CD14-positive monocyte (primary cell): ENCODE measurements around the gene FBL. TPM values are rescaled to one million over a fixed set of nuclear protein-coding genes. Genes with fewer than 3 reads are reported as not detected.

Source experiments
- DNase-seq, 3 donors: peaks; one replicate each; pipeline ENCODE4 v3.0.0-alpha.2; 2011 to 2022
- H2AFZ ChIP-seq: 2 replicates; pipeline ENCODE4 v1.6.0; 2012; ENCODE audit warnings: mild to moderate bottlenecking, low read depth, low read length, inconsistent platforms; ENCODE audit not compliant: insufficient read depth, poor library complexity, severe bottlenecking
- H3K27ac ChIP-seq, 2 donors: 1 replicate in 1 of 2; 2 replicates in 1 of 2; pipeline ENCODE4 v1.5.1; 2012 to 2013; ENCODE audit warnings: low read length in 2 of 2, control low read depth in 1 of 2, inconsistent platforms in 1 of 2, low read depth in 1 of 2, mild to moderate bottlenecking in 1 of 2
- H3K27me3 ChIP-seq, 2 donors: one replicate each; pipeline versions ENCODE4 v1.6.0 to v1.6.1; 2011 to 2013; ENCODE audit warnings: low read length in 2 of 2; ENCODE audit not compliant: control insufficient read depth in 2 of 2, insufficient read depth in 2 of 2
- H3K36me3 ChIP-seq, 2 donors: replicated peaks in 1 of 2; 1 replicate in 1 of 2; 2 replicates in 1 of 2; pipeline versions ENCODE4 v1.5.1 to v1.6.1; 2012 to 2013; ENCODE audit warnings: low read length in 2 of 2, control low read depth in 1 of 2, inconsistent platforms in 1 of 2, mild to moderate bottlenecking in 1 of 2; ENCODE audit not compliant: insufficient read depth in 2 of 2, control insufficient read depth in 1 of 2
- H3K4me1 ChIP-seq, 2 donors: 1 replicate in 1 of 2; 2 replicates in 1 of 2; pipeline versions ENCODE4 v1.5.1 to v1.6.1; 2012 to 2013; ENCODE audit warnings: low read length in 2 of 2, control low read depth in 1 of 2, inconsistent platforms in 1 of 2, mild to moderate bottlenecking in 1 of 2, moderate library complexity in 1 of 2; ENCODE audit not compliant: insufficient read depth in 2 of 2, control insufficient read depth in 1 of 2
- H3K4me2 ChIP-seq: replicated peaks from 2 replicates; pipeline ENCODE3; 2012; ENCODE audit warnings: low read length, moderate library complexity, mild to moderate bottlenecking; ENCODE audit not compliant: poor library complexity, severe bottlenecking; ENCODE audit errors: extremely low read depth
- H3K4me3 ChIP-seq, 3 experiments: fragments of 200-600 bp in 1 of 3; sonication (generic) in 1 of 3; replicated peaks in 1 of 3; 1 replicate in 2 of 3; 2 replicates in 1 of 3; pipeline ENCODE4 v1.5.1; 2011 to 2013; ENCODE audit warnings: low read length in 3 of 3, mild to moderate bottlenecking in 3 of 3, control low read depth in 2 of 3, low read depth in 2 of 3, inconsistent platforms in 1 of 3, moderate library complexity in 1 of 3
- H3K79me2 ChIP-seq: 2 replicates; pipeline ENCODE4 v1.6.0; 2012; ENCODE audit warnings: mild to moderate bottlenecking, control low read depth, inconsistent platforms, low read length, moderate library complexity; ENCODE audit not compliant: insufficient read depth
- H3K9ac ChIP-seq: 2 replicates; pipeline ENCODE4 v1.6.0; 2017; ENCODE audit warnings: low read length, mild to moderate bottlenecking; ENCODE audit not compliant: insufficient read depth, poor library complexity, severe bottlenecking
- H3K9me3 ChIP-seq, 2 donors: replicated peaks in 1 of 2; 1 replicate in 1 of 2; 2 replicates in 1 of 2; pipeline versions ENCODE4 v1.5.1 to v1.6.1; 2012 to 2013; ENCODE audit warnings: low read length in 2 of 2, control low read depth in 1 of 2; ENCODE audit not compliant: control insufficient read depth in 1 of 2, insufficient read depth in 1 of 2
- H4K20me1 ChIP-seq: 2 replicates; pipeline ENCODE4 v1.6.0; 2012; ENCODE audit warnings: mild to moderate bottlenecking, low read length, control low read depth, moderate library complexity; ENCODE audit not compliant: insufficient read depth
- H3K27ac Mint-ChIP-seq, 7 donors: one replicate each; pipeline ENCODE4 v1.8.0; 2020; ENCODE audit warnings: mild to moderate bottlenecking in 7 of 7, mixed read lengths in 7 of 7, moderate library complexity in 6 of 7, inconsistent platforms in 2 of 7
- H3K27me3 Mint-ChIP-seq, 3 donors: one replicate each; pipeline ENCODE4 v1.8.0; 2021 to 2022; ENCODE audit warnings: low read depth in 3 of 3, mild to moderate bottlenecking in 3 of 3, mixed read lengths in 3 of 3, moderate library complexity in 3 of 3, inconsistent platforms in 1 of 3
- H3K36me3 Mint-ChIP-seq, 2 donors: one replicate each; pipeline ENCODE4 v1.8.0; 2020; ENCODE audit warnings: mixed read lengths in 2 of 2, inconsistent platforms in 1 of 2, mild to moderate bottlenecking in 1 of 2
- H3K4me1 Mint-ChIP-seq: one replicate; pipeline ENCODE4 v1.8.0; 2020; ENCODE audit warnings: mild to moderate bottlenecking, mixed read lengths
- H3K4me3 Mint-ChIP-seq, 2 donors: one replicate each; pipeline ENCODE4 v1.8.0; 2020; ENCODE audit warnings: mild to moderate bottlenecking in 2 of 2, mixed read lengths in 2 of 2, moderate library complexity in 1 of 2
- H3K9me3 Mint-ChIP-seq, 7 donors: one replicate each; pipeline ENCODE4 v1.8.0; 2020 to 2022; ENCODE audit warnings: mixed read lengths in 7 of 7, mild to moderate bottlenecking in 6 of 7, moderate library complexity in 6 of 7, inconsistent platforms in 2 of 7
- CTCF ChIP-seq: fragments of 200-600 bp; IDR thresholded peaks from one replicate; pipeline ENCODE4 v1.8.0; 2022; ENCODE audit warnings: antibody characterized with exemption, mild to moderate bottlenecking
- WGBS: methylation state at CpG from one replicate; pipeline ENCODE4 v1.1.5; 2013; ENCODE audit warnings: missing lambda C conversion rate; ENCODE audit not compliant: insufficient coverage; 5-methylcytosine and 5-hydroxymethylcytosine counted together
- intact Hi-C, 2 donors: fragments of 100-400 bp; cut with micrococcal nuclease; formaldehyde crosslinking; loops; one replicate each; pipeline versions ENCODE4 v1.15.0 to v1.15.1; 2023
- polyA plus RNA-seq, 3 donors: library from polyadenylated mRNA; depleted of rRNA in 1 of 3; unstranded in 2 of 3; stranded (reverse) in 1 of 3; fragments of 300-500 nt in 2 of 3; fragments of >200 nt in 1 of 3; fragmentation: Illumina TruSeq in 2 of 3; gene quantifications; 1 replicate in 2 of 3; 2 replicates in 1 of 3; pipeline ENCODE4 v1.2.3, GENCODE V29; 2012 to 2021

Gene FBL
- polyA plus RNA-seq, 3 donors: 57.1 to 157 (median 60.3) TPM

- Histone ChIP-seq H3K27ac (peak overlapping the region; percentile 47 to 78), H3K36me3 (peaks cover 60 to 69% of the 10 kb centered on the region in 2 donors), H3K4me3 (peak overlapping the region in 2 of 3 experiments; percentile 95 to 100), H3K9me3 (no peaks in the 10 kb centered on the region), H3K4me1 (peaks cover 20 to 27% of the 10 kb centered on the region in 2 donors), H4K20me1 (peaks cover 22% of the 10 kb centered on the region), H3K79me2 (peaks cover 13% of the 10 kb centered on the region), H3K9ac (peak overlapping the region; percentile 71), H3K4me2 (peak overlapping the region; percentile 96), H2AFZ (peak overlapping the region; percentile 94), H3K27me3 (no peaks in the 10 kb centered on the region)
- H3K4me3 Mint-ChIP-seq: peak overlapping the region; percentile 85 to 89
- no peak for TF ChIP-seq CTCF
- no peaks in the 10 kb centered on the region for H3K9me3 Mint-ChIP-seq
- intact Hi-C loops: loop anchor here in 1 of 2 donors (10.0 kb wide), 1 partner anchor 490 kb away; the partner anchor contains the start of gene SAMD4B
- DNase-seq: no peak
- WGBS: 42% methylated on average over 11 of the region's 19 CpGs
- peaks cover 0 to 1% (median 0%) of the 10 kb centered on the region in 3 donors for H3K27me3 Mint-ChIP-seq
- peaks cover 52 to 58% of the 10 kb centered on the region in 2 donors for H3K36me3 Mint-ChIP-seq
- H3K4me1 Mint-ChIP-seq: peaks cover 26% of the 10 kb centered on the region
- peak overlapping the region; percentile 85 to 95 (median 93) for H3K27ac Mint-ChIP-seq
Observed at GRCh38 chr19:39834287-39834841, 11.8 kb downstream of the FBL start.

- TF ChIP-seq CTCF: no peak
- peaks cover 27 to 34% of the 10 kb centered on the region in 2 donors for H3K4me1 ChIP-seq
- no peaks in the 10 kb centered on the region for H3K9me3 Mint-ChIP-seq
- no peaks in the 10 kb centered on the region for H3K9me3 ChIP-seq
- H3K9ac ChIP-seq: peak within 1 kb of the TSS; percentile 71
- peak within 1 kb of the TSS; percentile 96 for H3K4me2 ChIP-seq
- no peaks in the 10 kb centered on the region for H3K27me3 ChIP-seq
- intact Hi-C loops: loop anchor here in 1 of 2 donors (10.0 kb wide), 1 partner anchor 489 kb away; the partner anchor contains the start of gene SAMD4B
- peak within 1 kb of the TSS; percentile 94 for H2AFZ ChIP-seq
- H3K36me3 ChIP-seq: peaks cover 54 to 64% of the 10 kb centered on the region in 2 donors
- H3K27ac Mint-ChIP-seq: peak within 1 kb of the TSS; percentile 85 to 95 (median 93)
- H3K27me3 Mint-ChIP-seq: peaks cover 0 to 1% (median 0%) of the 10 kb centered on the region in 3 donors
- peak within 1 kb of the TSS; percentile 78 to 81 for H3K27ac ChIP-seq
- H4K20me1 ChIP-seq: peaks cover 22% of the 10 kb centered on the region
- peak within 1 kb of the TSS; percentile 79 to 100 (median 95) for H3K4me3 ChIP-seq
- H3K4me3 Mint-ChIP-seq: peak within 1 kb of the TSS; percentile 85 to 89
- peak; percentile 96 to 98 (median 98) for DNase-seq
- H3K4me1 Mint-ChIP-seq: peaks cover 32% of the 10 kb centered on the region
- WGBS: 0% methylated on average over 57 of the region's 59 CpGs
- peaks cover 13% of the 10 kb centered on the region for H3K79me2 ChIP-seq
- peaks cover 45 to 56% of the 10 kb centered on the region in 2 donors for H3K36me3 Mint-ChIP-seq
Observed at GRCh38 chr19:39833464-39834286, 12.5 kb downstream of the FBL start, which contains the start of gene DYRK1B. Gene DYRK1B (minus strand): TSS chr19:39834162. CDS start chr19:39831867, 2,295 bp downstream.
